Measurements from ENCODE around the gene URM1. TPM values are rescaled to one million over a fixed set of nuclear protein-coding genes. Genes with fewer than 3 reads are reported as not detected.

Gene URM1
- total and polyA plus RNA-seq, 10 of the 15 experiments (the other 5 are each of a cell fraction or from before 2014, with no cell fraction given): 7.9 to 75.8 (median 63.7) TPM

DNA sequence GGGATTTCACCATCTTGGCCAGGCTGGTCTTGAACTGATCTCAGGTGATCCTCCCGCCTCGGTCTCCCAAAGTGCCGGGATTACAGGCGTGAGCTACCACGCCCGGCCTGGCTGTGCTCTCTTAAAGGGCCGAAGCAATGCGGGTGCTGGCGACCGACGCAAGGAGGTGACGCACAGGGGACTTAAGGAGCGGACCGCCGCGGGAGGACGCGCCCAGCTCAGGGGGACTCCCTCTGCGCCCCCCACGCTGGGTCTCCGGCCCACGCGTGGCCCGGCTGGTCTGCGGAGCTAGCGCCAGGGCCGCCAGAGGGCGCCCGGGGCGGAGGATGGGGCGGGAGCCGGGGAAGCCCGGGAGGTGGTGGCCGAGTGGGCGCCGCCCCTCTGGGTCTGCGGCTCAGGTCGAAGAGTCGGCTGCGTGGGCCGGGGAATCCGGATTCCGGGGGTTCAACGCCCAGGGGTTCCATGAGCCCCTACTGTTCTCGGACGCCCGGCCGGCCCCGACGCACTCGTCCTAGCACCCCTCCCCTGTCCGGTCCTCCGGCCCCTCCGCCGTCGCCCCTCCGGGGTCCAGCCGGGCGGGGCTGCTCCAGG is 49.0 kb downstream of the URM1 start (continued):
- TF ChIP-seq, protein P1, sequence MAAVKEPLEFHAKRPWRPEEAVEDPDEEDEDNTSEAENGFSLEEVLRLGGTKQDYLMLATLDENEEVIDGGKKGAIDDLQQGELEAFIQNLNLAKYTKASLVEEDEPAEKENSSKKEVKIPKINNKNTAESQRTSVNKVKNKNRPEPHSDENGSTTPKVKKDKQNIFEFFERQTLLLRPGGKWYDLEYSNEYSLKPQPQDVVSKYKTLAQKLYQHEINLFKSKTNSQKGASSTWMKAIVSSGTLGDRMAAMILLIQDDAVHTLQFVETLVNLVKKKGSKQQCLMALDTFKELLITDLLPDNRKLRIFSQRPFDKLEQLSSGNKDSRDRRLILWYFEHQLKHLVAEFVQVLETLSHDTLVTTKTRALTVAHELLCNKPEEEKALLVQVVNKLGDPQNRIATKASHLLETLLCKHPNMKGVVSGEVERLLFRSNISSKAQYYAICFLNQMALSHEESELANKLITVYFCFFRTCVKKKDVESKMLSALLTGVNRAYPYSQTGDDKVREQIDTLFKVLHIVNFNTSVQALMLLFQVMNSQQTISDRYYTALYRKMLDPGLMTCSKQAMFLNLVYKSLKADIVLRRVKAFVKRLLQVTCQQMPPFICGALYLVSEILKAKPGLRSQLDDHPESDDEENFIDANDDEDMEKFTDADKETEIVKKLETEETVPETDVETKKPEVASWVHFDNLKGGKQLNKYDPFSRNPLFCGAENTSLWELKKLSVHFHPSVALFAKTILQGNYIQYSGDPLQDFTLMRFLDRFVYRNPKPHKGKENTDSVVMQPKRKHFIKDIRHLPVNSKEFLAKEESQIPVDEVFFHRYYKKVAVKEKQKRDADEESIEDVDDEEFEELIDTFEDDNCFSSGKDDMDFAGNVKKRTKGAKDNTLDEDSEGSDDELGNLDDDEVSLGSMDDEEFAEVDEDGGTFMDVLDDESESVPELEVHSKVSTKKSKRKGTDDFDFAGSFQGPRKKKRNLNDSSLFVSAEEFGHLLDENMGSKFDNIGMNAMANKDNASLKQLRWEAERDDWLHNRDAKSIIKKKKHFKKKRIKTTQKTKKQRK (IDR thresholded peaks at IDR 0.05; ENCODE audit: low read depth, low read length): no peak
- TF ChIP-seq TAF1 (IDR thresholded peaks at IDR 0.05; ENCODE audit: borderline replicate concordance, low read depth, low read length): no peak
- 0 out of 2 replicates have a peak, but pooled peaks have one; percentile 80 for TF ChIP-seq HDGF (IDR thresholded peaks at IDR 0.05)
- 0 out of 2 replicates have a peak, but pooled peaks have one; percentile 38 for TF ChIP-seq TCF12 (IDR thresholded peaks at IDR 0.05; ENCODE audit: low read depth, low read length)
- peak in 1 of 2 experiments; percentile 82; a peak in 2 of 3 replicates for TF ChIP-seq EGR1 (IDR thresholded peaks at IDR 0.05; ENCODE audit: borderline replicate concordance in 1 of 2, low read depth in 2 of 2, low read length in 2 of 2)
- TF ChIP-seq TBL1XR1 (IDR thresholded peaks at IDR 0.05; ENCODE audit: low read depth, low read length): no peak
- no peak for TF ChIP-seq POLR2AphosphoS2 (IDR thresholded peaks at IDR 0.05; ENCODE audit: low read depth, low read length)
- TF ChIP-seq IKZF2 (IDR thresholded peaks at IDR 0.05): no peak
- TF ChIP-seq GATAD2B (conservative IDR thresholded peaks at IDR 0.05; ENCODE audit: low read depth): peak; percentile 97
- no peak for TF ChIP-seq POLR2AphosphoS5 (IDR thresholded peaks at IDR 0.05; ENCODE audit: low read length)
- peak; percentile 85 for TF ChIP-seq ZNF207 (IDR thresholded peaks at IDR 0.05; ENCODE audit: borderline replicate concordance)
- TF ChIP-seq, protein P2, sequence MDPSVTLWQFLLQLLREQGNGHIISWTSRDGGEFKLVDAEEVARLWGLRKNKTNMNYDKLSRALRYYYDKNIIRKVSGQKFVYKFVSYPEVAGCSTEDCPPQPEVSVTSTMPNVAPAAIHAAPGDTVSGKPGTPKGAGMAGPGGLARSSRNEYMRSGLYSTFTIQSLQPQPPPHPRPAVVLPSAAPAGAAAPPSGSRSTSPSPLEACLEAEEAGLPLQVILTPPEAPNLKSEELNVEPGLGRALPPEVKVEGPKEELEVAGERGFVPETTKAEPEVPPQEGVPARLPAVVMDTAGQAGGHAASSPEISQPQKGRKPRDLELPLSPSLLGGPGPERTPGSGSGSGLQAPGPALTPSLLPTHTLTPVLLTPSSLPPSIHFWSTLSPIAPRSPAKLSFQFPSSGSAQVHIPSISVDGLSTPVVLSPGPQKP (IDR thresholded peaks at IDR 0.05; ENCODE audit: low read depth, low read length): no peak
- TF ChIP-seq MTA2 (IDR thresholded peaks at IDR 0.05; ENCODE audit: low read depth): no peak
- TF ChIP-seq ZBED1 (IDR thresholded peaks at IDR 0.05; ENCODE audit: borderline replicate concordance): no peak
- TF ChIP-seq SMAD5 (IDR thresholded peaks at IDR 0.05; ENCODE audit: low read depth): no peak
- TF ChIP-seq HDAC6 (IDR thresholded peaks at IDR 0.05; ENCODE audit: unreplicated experiment): no peak
- TF ChIP-seq KLF5 (IDR thresholded peaks at IDR 0.05; ENCODE audit: partially characterized antibody): peak; percentile 33
- no peak for TF ChIP-seq RFX5 (IDR thresholded peaks at IDR 0.05; ENCODE audit: low read depth, low read length)
- no peak for TF ChIP-seq SPI1 (IDR thresholded peaks at IDR 0.05; ENCODE audit: borderline replicate concordance, insufficient read depth, low read depth, low read length)
- no peak for TF ChIP-seq PAX8 (IDR thresholded peaks at IDR 0.05)
- TF ChIP-seq HCFC1 (IDR thresholded peaks at IDR 0.05; ENCODE audit: low read length): no peak
- TF ChIP-seq, protein P3, sequence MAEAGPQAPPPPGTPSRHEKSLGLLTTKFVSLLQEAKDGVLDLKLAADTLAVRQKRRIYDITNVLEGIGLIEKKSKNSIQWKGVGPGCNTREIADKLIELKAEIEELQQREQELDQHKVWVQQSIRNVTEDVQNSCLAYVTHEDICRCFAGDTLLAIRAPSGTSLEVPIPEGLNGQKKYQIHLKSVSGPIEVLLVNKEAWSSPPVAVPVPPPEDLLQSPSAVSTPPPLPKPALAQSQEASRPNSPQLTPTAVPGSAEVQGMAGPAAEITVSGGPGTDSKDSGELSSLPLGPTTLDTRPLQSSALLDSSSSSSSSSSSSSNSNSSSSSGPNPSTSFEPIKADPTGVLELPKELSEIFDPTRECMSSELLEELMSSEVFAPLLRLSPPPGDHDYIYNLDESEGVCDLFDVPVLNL (IDR thresholded peaks at IDR 0.05; ENCODE audit: low read depth, low read length): peak; percentile 14; the same call in 1 of the 2 replicates
- TF ChIP-seq, protein P4, sequence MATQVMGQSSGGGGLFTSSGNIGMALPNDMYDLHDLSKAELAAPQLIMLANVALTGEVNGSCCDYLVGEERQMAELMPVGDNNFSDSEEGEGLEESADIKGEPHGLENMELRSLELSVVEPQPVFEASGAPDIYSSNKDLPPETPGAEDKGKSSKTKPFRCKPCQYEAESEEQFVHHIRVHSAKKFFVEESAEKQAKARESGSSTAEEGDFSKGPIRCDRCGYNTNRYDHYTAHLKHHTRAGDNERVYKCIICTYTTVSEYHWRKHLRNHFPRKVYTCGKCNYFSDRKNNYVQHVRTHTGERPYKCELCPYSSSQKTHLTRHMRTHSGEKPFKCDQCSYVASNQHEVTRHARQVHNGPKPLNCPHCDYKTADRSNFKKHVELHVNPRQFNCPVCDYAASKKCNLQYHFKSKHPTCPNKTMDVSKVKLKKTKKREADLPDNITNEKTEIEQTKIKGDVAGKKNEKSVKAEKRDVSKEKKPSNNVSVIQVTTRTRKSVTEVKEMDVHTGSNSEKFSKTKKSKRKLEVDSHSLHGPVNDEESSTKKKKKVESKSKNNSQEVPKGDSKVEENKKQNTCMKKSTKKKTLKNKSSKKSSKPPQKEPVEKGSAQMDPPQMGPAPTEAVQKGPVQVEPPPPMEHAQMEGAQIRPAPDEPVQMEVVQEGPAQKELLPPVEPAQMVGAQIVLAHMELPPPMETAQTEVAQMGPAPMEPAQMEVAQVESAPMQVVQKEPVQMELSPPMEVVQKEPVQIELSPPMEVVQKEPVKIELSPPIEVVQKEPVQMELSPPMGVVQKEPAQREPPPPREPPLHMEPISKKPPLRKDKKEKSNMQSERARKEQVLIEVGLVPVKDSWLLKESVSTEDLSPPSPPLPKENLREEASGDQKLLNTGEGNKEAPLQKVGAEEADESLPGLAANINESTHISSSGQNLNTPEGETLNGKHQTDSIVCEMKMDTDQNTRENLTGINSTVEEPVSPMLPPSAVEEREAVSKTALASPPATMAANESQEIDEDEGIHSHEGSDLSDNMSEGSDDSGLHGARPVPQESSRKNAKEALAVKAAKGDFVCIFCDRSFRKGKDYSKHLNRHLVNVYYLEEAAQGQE (IDR thresholded peaks at IDR 0.05; ENCODE audit: low read depth, low read length): no peak

Data from GM12878 (cell line).